Mononuclear cell (primary cell): ENCODE data around the gene PLPPR5. TPM values are rescaled to one million over a fixed set of nuclear protein-coding genes. Genes with fewer than 3 reads are reported as not detected.

ENCODE experiments used
- H3K27me3 ChIP-seq: 2 replicates; pipeline ENCODE4 v1.6.0; 2011; ENCODE audit warnings: low read length, control low read depth; ENCODE audit not compliant: insufficient read depth
- H3K4me1 ChIP-seq: 2 replicates; pipeline ENCODE4 v1.5.1; 2011; ENCODE audit warnings: mild to moderate bottlenecking, low read length, control low read depth; ENCODE audit not compliant: insufficient read depth
- H3K4me3 ChIP-seq: 2 replicates; pipeline ENCODE4 v1.5.1; 2011; ENCODE audit warnings: mild to moderate bottlenecking, low read length, moderate library complexity
- H3K9me3 ChIP-seq: 2 replicates; pipeline ENCODE4 v1.5.1; 2011; ENCODE audit warnings: low read depth, mild to moderate bottlenecking, control low read depth, low read length
- total RNA-seq: library from RNA; depleted of rRNA; stranded (reverse); fragments of >200 nt; gene quantifications from one replicate; pipeline ENCODE4 v1.2.3, GENCODE V29; 2012

The PLPPR5 gene
- total RNA-seq, 1 donor, result under 0.01 TPM

- H3K27me3 ChIP-seq, result no peaks in the 10 kb centered on the region
- no peaks in the 10 kb centered on the region for H3K9me3 ChIP-seq
- H3K4me3 ChIP-seq, result no peak overlapping the region
- H3K4me1 ChIP-seq, result no peaks in the 10 kb centered on the region
Measured at GRCh38 chr1:98988904-98989555, 15.6 kb downstream of the PLPPR5 start.

GRCh38 chr1:98985687-98986086, 19.0 kb downstream of the PLPPR5 start:
- no peak overlapping the region for H3K4me3 ChIP-seq

GRCh38 chr1:98981917-98982513, 22.6 kb downstream of the PLPPR5 start:
- H3K4me1 ChIP-seq, result no peaks in the 10 kb centered on the region
- no peaks in the 10 kb centered on the region for H3K27me3 ChIP-seq
- H3K9me3 ChIP-seq, result no peaks in the 10 kb centered on the region
- H3K4me3 ChIP-seq, result no peak overlapping the region

More at GRCh38 chr1:98985687-98986086, 19.0 kb downstream of the PLPPR5 start:
- H3K27me3 ChIP-seq, result no peaks in the 10 kb centered on the region
- H3K4me1 ChIP-seq, result no peaks in the 10 kb centered on the region
- H3K9me3 ChIP-seq, result no peaks in the 10 kb centered on the region

- no peak overlapping the region for H3K4me3 ChIP-seq
- H3K4me1 ChIP-seq, result no peaks in the 10 kb centered on the region
- no peaks in the 10 kb centered on the region for H3K9me3 ChIP-seq
- no peaks in the 10 kb centered on the region for H3K27me3 ChIP-seq
Measured at GRCh38 chr1:98979463-98979862, 25.2 kb downstream of the PLPPR5 start.

GRCh38 chr1:98975810-98976209, 28.9 kb downstream of the PLPPR5 start:
- Histone ChIP-seq H3K27me3 (no peaks in the 10 kb centered on the region), H3K4me1 (no peaks in the 10 kb centered on the region), H3K9me3 (no peaks in the 10 kb centered on the region), H3K4me3 (no peak overlapping the region)

- H3K9me3 ChIP-seq, result no peaks in the 10 kb centered on the region
- no peak overlapping the region for H3K4me3 ChIP-seq
- H3K27me3 ChIP-seq, result no peaks in the 10 kb centered on the region
- no peaks in the 10 kb centered on the region for H3K4me1 ChIP-seq
Measured at GRCh38 chr1:98975113-98975512, 29.5 kb downstream of the PLPPR5 start.

- Histone ChIP-seq H3K9me3 (no peaks in the 10 kb centered on the region), H3K27me3 (no peaks in the 10 kb centered on the region), H3K4me1 (no peaks in the 10 kb centered on the region), H3K4me3 (no peak overlapping the region)
Measured at GRCh38 chr1:98969798-98970490, 34.7 kb downstream of the PLPPR5 start.

GRCh38 chr1:98967122-98967521, 37.5 kb downstream of the PLPPR5 start:
- no peaks in the 10 kb centered on the region for H3K9me3 ChIP-seq
- H3K4me3 ChIP-seq, result no peak overlapping the region
- H3K27me3 ChIP-seq, result no peaks in the 10 kb centered on the region
- H3K4me1 ChIP-seq, result no peaks in the 10 kb centered on the region

- Histone ChIP-seq H3K27me3 (no peaks in the 10 kb centered on the region), H3K4me1 (no peaks in the 10 kb centered on the region), H3K4me3 (no peak overlapping the region)
Measured at GRCh38 chr1:98965394-98965793, 39.3 kb downstream of the PLPPR5 start.

GRCh38 chr1:98964198-98964597, 40.5 kb downstream of the PLPPR5 start:
- no peaks in the 10 kb centered on the region for H3K4me1 ChIP-seq
- no peak overlapping the region for H3K4me3 ChIP-seq
- H3K27me3 ChIP-seq, result no peaks in the 10 kb centered on the region
- H3K9me3 ChIP-seq, result no peaks in the 10 kb centered on the region

More at GRCh38 chr1:98965394-98965793, 39.3 kb downstream of the PLPPR5 start:
- no peaks in the 10 kb centered on the region for H3K9me3 ChIP-seq

GRCh38 chr1:98963064-98963758, 41.5 kb downstream of the PLPPR5 start:
- H3K9me3 ChIP-seq, result no peaks in the 10 kb centered on the region
- no peaks in the 10 kb centered on the region for H3K27me3 ChIP-seq
- H3K4me3 ChIP-seq, result no peak overlapping the region
- H3K4me1 ChIP-seq, result no peaks in the 10 kb centered on the region

GRCh38 chr1:98962156-98962555, 42.5 kb downstream of the PLPPR5 start:
- no peaks in the 10 kb centered on the region for H3K27me3 ChIP-seq
- no peaks in the 10 kb centered on the region for H3K4me1 ChIP-seq
- no peak overlapping the region for H3K4me3 ChIP-seq
- H3K9me3 ChIP-seq, result no peaks in the 10 kb centered on the region

GRCh38 chr1:98949621-98950020, 55.0 kb downstream of the PLPPR5 start:
- H3K4me3 ChIP-seq, result no peak overlapping the region
- H3K4me1 ChIP-seq, result no peaks in the 10 kb centered on the region
- no peaks in the 10 kb centered on the region for H3K27me3 ChIP-seq
- no peaks in the 10 kb centered on the region for H3K9me3 ChIP-seq

- no peak overlapping the region for H3K4me3 ChIP-seq
- no peaks in the 10 kb centered on the region for H3K9me3 ChIP-seq
- no peaks in the 10 kb centered on the region for H3K27me3 ChIP-seq
- no peaks in the 10 kb centered on the region for H3K4me1 ChIP-seq
Measured at GRCh38 chr1:98949166-98949565, 55.5 kb downstream of the PLPPR5 start.

- H3K4me3 ChIP-seq, result no peak overlapping the region
- H3K27me3 ChIP-seq, result no peaks in the 10 kb centered on the region
- no peaks in the 10 kb centered on the region for H3K9me3 ChIP-seq
- H3K4me1 ChIP-seq, result no peaks in the 10 kb centered on the region
Measured at GRCh38 chr1:98947071-98947470, 57.6 kb downstream of the PLPPR5 start.
